LHCN-M2 (cell line): ENCODE results near the gene PAPPA. TPM values are rescaled to one million over a fixed set of nuclear protein-coding genes. Genes with fewer than 3 reads are reported as not detected.

Experiments used
- DNase-seq: peaks from one replicate; pipeline ENCODE4 v3.0.0-alpha.2; 2012; ENCODE audit warnings: low read depth
- total RNA-seq: library from RNA; depleted of rRNA; stranded (reverse); fragments of >200 nt; gene quantifications from 2 replicates; pipeline ENCODE4 v1.2.3, GENCODE V29; 2014

PAPPA gene
- total RNA-seq, 1 experiment from 2014 or later = 3.0 TPM

DNA sequence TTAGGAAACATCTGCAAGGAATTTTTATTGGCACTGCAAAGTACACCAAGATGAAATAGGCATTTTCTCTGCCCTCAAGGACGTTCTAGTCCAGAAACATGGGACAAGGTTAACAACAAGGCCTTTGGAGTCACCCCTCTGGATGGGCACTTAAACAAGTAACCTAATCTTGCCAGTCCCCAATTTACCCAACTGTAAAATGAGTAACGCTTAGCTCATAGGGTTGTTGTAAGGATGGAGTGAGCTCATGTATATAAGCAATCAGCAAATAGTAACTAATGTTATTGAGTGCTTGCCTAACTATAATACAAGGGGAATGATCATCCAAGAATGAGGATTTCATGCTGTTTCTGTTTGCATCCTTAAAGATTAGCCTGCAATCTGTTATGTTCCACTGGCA, 189.3 kb downstream of the PAPPA start:
- DNase-seq = no peak

DNA sequence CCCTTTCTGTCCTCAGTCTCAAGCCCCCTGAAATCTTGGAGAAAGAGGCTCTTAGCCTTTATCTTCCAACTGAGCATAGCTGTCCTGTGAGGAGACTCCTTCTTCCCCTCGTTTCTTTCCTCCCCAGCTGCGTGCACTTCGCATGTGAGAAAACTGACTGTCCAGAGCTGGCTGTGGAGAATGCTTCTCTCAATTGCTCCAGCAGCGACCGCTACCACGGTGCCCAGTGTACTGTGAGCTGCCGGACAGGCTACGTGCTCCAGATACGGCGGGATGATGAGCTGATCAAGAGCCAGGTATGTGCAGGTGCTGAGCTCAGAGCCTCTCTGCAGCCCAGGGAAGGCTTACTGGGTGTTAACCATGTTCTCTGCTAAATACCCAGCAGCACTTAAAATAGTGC, 190.8 kb downstream of the PAPPA start:
- DNase-seq = no peak

DNA sequence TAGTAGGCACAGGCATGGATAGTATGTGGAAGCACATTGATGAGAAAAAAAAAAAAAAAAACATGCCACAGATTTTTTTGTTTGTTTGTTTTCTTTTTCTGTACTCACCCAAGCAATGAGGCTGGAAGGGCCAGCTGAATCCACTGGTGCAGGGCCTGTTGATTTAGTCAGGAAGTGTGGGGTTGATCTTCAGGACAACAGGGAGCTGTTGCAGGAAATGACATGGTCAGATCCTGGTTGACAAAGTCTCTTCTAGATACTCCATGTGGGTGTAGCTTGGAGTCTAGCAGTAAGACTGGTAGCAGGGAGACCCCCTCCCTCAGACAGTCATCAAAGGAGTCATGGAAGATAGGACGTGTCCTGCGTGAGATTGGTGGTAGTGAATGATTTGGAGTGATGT, 191.8 kb downstream of the PAPPA start:
- no peak for DNase-seq

DNA sequence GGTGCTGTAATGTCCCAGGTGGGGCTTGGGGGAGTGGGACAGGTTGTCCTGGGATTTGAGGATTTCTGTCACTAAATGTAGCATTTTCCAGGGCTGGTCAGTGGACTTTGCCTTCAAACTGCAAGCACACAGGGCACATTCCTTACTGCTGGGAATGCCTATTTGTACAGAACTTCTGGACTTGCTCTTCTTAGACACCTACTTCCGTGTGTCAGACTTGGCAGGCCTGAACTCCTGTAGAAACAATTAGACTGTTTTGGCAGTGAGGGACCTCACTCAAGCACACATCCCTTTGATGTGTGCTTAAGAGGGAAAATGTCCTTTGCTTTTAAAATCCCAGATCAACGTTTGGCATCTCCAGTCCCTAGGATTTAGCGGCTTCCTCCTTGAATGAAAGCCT, 192.2 kb downstream of the PAPPA start:
- DNase-seq = no peak

DNA sequence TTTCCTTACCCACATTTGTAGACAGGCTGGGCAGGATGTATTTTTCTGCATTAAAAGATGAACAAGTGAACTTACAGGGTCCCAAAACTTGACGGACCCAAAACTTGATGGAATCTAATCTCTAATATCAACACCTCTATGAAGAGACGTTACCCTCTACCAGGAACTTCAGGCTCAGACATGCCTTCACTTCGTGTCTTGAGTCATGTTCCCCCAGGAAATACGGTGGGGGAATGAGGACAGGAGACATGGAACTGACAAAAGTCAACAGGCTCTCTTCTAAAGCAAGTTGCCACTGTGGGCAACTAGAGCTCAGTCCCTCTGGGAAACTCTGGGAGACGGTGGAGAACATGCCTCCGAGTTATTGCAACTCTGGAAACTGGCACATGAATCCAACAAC, 196.1 kb downstream of the PAPPA start:
- DNase-seq = no peak

DNA sequence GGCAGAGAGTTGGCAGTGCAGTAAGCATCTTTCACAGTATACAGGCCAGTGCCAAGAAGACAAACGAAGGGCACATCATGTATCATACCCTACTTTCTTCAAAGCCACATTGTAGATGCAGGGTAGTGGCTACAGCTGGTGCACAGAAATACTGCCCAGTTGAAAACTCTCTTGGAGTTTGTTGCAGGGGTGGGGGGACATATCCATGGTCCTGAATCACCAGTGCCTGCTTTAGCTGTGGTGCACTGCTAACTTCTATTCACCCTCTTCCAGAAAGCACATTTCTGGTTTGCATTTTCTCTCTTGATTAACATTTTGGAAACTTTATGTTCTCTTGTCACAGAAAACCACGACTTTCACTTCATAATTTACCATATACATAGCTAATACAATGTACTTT, 196.6 kb downstream of the PAPPA start:
- peak; percentile 14 for DNase-seq

DNA sequence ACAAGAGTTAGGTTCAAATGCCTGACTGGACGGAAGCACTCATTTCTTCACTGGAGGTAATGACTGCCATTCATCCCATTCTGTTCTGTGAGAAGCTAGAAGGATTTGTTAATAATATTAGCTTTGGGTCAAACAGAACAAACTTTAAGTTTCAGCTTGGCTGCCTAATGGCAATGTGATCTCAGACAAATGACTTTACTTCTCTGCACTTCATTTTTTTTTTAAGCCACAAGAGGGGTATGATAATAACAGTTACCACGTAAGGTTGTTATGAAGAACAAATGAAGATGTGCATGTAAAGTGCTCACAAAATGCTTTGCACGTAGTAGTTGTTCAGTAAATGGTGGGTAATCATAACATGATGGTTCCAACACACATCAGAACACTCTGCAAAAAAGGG, 199.4 kb downstream of the PAPPA start:
- no peak for DNase-seq

DNA sequence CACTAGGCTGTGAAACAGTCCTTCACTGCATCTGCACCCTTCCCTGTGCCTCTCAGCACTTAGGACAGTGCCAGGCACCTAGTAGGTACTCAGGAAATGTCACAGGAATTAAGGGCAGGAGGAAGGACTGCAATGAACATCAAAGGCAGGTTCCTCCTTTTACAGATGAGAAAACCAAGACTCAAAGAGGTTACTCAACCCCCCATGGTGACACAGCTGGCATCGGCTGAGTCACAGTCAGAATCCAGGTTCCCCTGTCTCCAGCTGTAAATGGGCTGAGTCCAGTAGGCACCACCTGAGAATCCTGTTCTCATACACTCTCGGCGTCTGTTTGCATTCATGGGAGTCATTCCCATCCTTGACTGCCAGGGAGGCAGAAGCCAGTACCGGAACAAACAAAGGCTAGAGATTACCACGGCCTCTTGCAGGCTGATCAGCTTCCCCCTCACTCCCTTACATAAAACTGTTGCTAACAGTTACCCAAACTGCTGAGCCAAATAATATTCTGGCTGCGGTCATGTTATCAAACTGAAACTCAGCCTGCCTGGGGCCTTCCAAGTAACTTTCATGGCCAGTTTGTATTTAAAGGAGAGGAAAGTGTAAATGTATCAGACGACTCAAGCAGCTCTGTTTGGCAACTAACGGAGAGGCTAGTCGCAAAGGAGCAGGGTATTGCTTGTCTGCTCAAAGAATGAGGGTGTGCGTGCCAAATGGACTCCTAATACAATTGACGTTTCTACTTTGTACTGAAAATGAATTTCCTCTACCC, 201.7 kb downstream of the PAPPA start:
- DNase-seq = no peak

DNA sequence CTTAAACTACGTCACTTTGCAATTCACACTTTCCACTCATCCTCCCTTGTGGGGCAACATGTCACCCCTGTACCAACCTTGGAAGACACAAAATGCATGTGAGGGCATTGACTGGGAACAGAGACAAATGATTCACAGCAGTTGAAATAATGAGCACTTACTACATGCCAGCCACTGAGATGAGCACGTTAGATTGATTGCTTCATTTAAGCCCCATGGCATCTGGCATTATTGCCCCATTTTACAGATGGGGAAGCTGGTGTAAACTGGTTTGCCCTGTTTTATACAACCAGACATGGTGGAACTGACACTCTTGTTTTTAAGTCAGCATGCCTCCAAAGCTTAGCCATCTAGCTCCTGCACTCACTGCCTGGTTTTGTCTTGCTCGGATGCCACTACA, 204.7 kb downstream of the PAPPA start:
- no peak for DNase-seq

DNA sequence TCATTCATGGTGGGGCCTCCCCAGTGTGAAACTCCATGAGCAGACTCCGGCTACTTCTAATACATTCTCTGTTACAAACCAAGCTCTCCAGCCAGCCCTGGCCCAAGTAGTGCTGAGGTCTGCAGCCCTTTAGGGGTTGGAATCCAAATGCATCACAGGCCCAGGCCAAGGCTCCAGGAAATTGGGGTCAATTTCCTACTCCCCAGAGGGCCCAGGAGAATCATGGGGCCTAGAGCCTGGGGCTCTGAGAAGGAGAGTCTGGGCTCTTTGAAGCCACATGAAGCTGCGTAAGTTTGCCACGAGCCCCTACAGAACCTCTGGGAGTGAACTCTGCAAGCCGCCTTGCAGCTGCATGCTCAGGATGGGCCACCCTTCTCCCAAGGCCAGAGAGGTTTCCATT, 206.4 kb downstream of the PAPPA start:
- no peak for DNase-seq

DNA sequence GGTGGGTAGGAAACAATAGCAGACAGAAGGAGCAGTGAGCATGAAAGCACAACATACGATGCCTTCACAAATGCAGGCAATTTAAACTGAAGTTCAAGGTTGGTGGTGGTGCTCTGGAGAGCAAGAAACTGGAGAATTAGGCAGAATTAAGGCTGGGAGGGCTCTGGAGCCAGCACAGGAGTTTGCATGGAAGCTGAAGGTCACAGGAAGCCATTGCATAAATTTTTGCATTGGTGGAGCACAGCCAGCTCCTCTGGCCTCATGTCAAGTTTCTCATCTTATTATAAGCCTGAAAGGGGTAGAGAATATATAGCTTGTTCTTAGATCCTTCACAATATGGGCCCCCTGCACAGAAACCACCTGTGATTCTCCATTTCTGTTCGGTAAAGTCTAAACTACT, 207.4 kb downstream of the PAPPA start:
- no peak for DNase-seq

DNA sequence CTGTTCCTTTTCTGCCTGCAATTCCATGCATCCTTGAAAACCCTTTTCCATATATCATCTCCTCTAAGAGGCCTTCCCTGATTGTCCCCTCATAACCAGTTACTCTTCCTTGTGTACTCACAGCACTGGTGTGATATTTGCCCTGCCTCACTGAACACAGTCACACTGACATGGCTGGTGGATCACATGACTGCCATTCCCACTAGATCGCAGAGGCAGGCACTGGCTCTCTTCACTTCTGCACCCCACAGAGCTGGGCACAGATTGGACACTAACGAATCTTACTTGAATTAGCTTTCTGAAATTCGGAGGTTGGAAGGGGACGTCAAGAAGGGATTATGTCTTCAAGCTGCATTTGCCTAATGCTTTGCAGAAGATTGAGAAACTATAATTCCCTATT, 208.0 kb downstream of the PAPPA start:
- no peak for DNase-seq

DNA sequence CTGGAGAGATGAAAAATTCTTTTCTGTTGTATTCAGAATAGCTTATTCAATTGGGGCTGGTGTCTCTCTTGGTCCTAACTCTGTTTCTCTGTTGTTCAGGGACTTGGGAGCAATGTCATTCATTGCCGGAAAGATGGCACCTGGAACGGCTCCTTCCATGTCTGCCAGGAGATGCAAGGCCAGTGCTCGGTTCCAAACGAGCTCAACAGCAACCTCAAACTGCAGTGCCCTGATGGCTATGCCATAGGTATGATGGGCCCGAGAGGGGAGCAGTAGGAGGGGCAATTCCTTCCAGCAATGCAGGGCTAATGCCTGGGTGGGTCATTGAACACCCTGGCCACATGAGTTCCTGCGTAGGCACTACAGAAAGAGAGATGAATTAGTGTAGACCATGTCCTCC, 208.9 kb downstream of the PAPPA start:
- no peak for DNase-seq

DNA sequence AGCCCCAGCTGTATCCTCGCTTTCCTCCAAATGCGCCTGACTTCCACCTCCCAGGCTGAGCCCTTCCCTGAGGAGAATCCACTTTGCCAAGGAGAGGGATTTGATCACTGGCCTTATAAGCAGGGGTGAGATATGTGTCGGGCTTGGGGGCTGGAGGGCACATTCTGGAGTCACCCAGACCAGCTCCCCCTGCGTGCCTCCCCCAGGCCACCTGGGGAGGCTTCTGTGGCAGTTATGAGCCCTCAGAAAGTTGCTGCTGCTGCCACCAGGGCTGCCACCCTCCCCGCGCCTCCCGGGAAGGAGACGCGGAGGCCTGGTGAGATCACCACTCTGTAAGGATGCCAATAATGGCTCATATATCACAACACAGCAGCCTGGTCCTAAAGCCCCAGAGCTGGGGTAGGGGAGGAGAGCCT, 211.5 kb downstream of the PAPPA start:
- peak; percentile 59 for DNase-seq

DNA sequence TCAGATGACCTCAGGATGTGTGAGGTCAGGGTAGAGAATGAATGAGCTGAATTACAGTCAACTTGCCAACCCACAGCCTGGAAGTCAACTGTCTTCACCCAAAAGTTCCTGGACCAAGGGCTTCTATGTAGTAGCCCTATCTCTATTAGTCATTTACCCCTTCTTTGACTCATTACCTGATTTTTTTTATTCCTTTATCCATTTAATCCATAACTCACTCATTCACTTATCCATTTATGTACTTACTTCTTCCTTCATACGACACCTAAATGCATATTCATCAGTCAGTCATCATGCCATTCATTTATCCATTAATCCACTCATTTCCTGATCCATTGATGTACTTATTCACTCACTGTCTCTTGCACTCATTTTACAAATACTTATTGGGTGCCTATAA, 212.7 kb downstream of the PAPPA start:
- DNase-seq = no peak

DNA sequence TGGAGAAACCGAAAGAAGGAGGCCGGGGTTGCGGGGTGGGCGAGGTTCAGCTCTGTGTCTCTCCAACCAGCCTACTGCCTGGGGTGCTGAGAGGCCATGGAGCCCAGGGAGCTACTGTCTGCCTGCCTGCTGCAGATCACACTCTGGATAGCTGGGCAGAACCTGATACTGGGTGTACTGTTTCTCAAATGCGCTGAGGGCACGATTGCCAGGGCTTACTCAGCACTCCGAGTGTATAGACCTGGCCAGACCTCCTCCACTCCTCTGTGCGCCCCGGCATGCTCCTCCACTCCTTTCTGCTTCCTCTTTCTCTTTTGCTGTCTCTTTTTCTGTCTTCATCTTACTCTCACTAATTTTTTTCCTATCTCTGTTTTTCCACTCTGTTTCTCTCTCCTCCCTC, 215.1 kb downstream of the PAPPA start:
- DNase-seq = no peak

DNA sequence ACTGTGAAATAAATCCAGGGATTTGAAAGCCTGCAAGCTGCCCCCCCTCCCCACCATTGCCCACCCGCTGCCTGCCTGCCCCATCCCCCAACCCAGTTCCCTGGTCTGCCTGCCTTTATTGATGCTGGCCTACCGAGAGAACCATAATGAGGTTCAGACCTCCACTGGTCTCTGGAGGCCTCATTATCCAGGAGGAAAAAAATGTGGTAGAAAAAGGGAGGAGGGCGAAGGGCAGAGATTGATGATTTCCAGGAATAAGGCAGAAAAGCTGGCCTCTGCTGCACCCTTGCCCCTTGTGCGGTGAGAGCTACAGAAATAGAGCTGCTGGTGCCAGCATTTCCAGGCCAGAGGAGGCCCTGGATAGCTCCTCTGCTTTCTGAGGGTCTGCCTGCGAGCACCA, 216.1 kb downstream of the PAPPA start:
- DNase-seq = no peak

DNA sequence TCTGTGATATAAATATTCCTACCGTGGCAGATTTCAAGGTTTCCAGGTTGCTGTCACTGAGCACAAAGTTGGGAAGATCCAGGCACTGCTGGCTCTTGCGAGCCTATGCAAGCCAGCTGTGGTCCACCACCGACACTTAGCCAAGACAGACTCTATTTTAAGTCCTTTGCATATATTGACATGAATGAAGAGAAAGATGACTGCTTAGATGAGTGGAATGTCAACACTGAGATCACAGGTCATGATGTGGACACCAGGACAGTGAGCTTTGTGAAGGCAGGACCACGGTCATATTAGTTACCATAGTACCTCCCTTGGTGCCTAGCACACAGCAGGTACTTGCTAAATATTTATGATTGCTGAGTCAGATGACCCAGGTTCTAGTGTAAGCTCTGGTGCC, 217.0 kb downstream of the PAPPA start:
- no peak for DNase-seq

DNA sequence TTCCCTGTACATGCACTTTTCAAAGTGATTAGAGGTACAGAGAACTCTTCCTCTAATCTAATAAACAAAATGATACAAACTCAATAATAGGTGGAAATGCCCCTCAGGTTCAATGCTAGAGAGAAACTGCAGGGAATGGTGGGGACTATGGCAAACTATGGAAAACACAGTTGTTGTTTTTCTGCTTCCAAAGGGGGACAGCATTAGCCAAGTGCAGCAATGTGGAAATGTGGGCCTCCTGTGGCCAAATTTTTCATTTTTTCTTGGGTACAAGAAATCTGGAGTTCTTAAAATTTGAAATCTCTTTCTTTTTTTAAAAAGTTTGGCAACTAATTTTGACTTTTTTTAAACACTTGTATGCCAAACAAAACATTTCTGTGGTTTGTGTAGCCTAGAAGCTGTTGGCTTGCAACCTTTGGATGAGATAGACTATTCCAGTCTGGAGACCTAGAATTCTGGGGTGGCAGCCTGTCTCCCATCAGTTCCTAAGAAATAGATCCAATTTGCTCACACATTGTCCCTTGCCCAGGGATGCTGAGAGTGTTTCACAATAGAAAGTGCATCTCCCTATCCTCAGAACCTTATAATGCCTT, 218.6 kb downstream of the PAPPA start:
- DNase-seq = no peak

DNA sequence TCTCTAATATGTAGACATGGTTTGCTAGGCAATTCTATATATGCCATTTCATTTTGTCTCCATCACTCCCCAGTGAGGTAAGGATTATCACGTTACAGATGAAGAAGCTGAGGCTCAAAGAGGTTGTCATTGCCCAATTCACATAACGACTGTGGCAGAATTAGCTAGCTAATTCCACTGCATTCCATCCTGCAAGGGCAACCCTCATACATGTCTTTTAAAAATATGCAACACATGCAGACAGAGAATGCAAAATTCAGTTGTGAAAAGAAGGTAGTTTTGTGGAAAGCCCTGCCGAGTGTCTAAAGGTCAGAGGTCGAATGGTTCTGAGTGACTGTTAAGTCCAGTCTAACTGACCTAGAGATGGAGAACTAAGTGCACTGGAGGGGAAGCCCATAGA, 219.2 kb downstream of the PAPPA start:
- DNase-seq = no peak

DNA sequence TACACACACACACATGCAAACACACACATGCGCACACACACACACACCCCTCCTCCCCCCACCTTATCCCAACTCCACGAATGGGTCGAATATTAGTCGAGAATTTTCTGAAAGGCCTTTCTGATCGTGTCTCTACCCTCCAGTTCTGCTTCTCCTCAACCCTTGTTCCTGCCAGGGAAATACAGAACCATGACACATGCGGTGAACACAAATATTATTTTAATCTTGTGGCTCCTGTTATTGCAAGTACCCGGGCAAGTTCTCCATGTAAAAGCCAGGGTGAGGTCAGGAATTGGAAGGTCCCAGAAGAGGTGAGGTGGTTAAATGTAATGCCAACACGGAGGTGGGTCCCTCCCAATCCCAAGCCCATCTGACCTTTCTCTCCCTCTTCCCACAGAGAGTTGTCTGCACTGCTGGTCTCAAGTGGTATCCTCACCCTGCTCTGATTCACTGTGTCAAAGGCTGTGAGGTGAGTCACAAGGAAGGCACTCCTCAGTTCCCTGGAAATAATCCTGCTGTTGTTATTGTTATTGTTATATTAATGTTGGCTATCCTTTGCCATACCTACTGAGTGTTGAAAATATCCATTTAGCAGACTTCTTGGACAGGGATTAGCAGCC, 223.7 kb downstream of the PAPPA start:
- DNase-seq = peak; percentile 91

DNA sequence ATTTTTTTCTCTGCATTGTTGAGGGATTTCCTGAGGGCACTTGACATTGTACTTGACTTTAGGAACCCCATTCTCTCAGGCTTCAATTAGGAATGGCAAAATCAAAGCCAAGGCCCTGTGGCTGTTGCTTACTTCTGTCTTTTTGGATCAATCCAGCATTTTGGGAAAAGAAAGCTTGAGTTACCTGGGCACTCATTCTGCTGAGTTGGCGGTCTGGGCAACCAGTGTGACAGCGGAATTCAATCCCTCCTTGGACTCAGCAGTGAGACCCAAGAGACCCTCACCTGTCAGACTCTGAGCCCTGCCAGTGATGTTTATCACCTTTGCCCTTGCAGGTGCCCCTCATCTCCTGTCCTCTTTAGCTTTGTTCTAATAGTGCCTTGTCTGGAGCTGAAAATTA, 225.3 kb downstream of the PAPPA start:
- DNase-seq = no peak

DNA sequence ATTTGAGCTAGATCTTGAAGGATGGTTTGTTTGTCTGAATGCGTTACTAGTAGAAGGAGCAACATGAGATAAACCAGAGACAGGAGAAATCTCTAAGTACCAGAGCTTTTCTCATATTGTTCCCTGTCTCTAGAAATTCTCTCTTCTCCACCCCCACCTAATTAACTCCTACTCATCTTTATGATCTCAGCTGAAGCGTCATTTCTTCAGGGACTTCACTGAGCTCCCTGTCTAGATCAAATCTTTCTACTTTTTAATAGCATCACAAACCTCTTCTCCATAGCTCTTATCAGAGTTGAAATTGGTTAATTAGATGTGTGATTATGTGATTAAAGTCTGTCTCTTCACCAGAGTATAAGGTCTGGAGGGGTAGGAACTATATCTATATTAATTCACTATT, 226.2 kb downstream of the PAPPA start:
- DNase-seq = no peak
